ENCODE data around the gene ZNF544. TPM values are rescaled to one million over a fixed set of nuclear protein-coding genes. Genes with fewer than 3 reads are reported as not detected.
A peak's percentile ranks its signal among the peaks of the same experiment; 100 is the strongest.

The ZNF544 gene
- polyA plus RNA-seq, 4 donors, result 11.9 to 31.9 (median 17.8) TPM

DNA sequence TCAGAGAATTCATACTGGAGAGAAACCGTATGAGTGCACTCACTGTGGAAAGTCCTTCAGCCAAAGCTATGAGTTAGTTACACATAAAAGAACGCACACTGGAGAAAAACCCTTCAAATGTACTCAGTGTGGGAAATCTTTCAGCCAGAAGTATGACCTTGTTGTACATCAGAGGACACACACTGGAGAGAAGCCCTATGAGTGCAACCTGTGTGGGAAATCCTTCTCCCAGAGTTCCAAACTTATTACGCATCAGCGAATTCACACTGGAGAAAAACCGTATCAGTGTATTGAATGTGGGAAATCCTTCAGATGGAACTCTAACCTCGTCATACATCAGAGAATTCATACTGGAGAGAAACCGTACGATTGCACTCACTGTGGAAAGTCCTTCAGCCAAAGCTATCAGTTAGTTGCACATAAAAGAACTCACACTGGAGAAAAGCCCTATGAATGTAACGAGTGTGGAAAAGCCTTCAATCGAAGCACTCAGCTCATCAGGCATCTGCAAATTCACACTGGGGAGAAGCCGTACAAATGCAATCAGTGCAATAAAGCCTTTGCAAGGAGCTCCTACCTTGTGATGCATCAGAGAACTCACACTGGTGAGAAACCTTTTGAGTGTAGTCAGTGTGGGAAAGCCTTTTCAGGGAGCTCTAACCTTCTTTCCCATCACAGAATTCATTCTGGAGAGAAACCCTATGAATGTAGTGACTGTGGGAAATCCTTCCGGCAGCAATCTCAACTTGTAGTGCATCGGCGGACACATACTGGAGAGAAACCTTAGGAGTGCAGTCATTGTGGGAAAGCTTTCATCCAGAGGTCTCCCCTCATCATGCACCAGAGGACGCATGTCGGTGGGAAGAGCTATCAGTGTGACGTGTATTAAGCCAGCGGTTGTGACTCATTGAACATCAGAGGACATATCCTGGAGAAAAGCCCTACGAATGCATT lies 33.5 kb downstream of the ZNF544 start:
- Histone ChIP-seq H3K4me1 (ENCODE audit: control insufficient read depth in 3 of 3, insufficient read depth in 2 of 3, low read depth in 1 of 3, low read length in 2 of 3) (no peaks in the 10 kb centered on the region), H3K36me3 (ENCODE audit: control insufficient read depth in 3 of 3, insufficient read depth in 2 of 3, low read depth in 1 of 3, low read length in 3 of 3) (peaks cover 15 to 59% (median 36%) of the 10 kb centered on the region in 3 donors), H3K4me3 (ENCODE audit: low read depth in 1 of 3, low read length in 3 of 3) (no peak overlapping the region), H3K27ac (ENCODE audit: low read depth in 1 of 3, low read length in 2 of 3) (no peak overlapping the region), H3K9me3 (ENCODE audit: control insufficient read depth in 2 of 2, insufficient read depth in 1 of 2, low read depth in 1 of 2, low read length in 1 of 2) (peaks cover 28 to 100% of the 10 kb centered on the region in 2 donors), H3K27me3 (ENCODE audit: control insufficient read depth in 3 of 3, insufficient read depth in 3 of 3, low read length in 3 of 3) (no peaks in the 10 kb centered on the region)
- 96 to 98% (median 98%) methylated on average over 19 of the region's 19 CpGs for WGBS, 3 donors
- DNase-seq, result no peak
- no peak for FAIRE-seq

DNA sequence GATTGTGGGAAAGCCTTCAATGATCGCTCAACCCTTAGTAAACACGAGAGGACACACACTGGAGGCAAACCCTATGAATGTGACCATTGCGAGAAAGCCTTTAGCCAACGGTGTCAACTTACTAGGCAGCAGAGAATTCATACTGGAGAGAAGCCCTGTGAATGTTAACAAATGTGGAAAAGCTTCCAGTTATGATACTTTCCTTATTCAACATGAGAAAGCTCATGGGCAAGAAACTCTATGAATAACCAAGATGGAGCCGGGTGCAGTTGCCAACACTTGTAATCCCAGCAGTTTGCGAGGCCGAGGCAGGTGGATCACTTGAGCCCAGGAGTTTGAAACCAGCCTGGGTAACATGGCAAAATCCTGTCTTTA lies 34.2 kb downstream of the ZNF544 start:
- DNase-seq, result no peak
- Histone ChIP-seq H3K9me3 (ENCODE audit: control insufficient read depth in 2 of 2, insufficient read depth in 1 of 2, low read depth in 1 of 2, low read length in 1 of 2) (peaks cover 22 to 100% of the 10 kb centered on the region in 2 donors), H3K27me3 (ENCODE audit: control insufficient read depth in 3 of 3, insufficient read depth in 3 of 3, low read length in 3 of 3) (no peaks in the 10 kb centered on the region), H3K36me3 (ENCODE audit: control insufficient read depth in 3 of 3, insufficient read depth in 2 of 3, low read depth in 1 of 3, low read length in 3 of 3) (peaks cover 15 to 53% (median 31%) of the 10 kb centered on the region in 3 donors), H3K4me1 (ENCODE audit: control insufficient read depth in 3 of 3, insufficient read depth in 2 of 3, low read depth in 1 of 3, low read length in 2 of 3) (no peaks in the 10 kb centered on the region), H3K27ac (ENCODE audit: low read depth in 1 of 3, low read length in 2 of 3) (no peak overlapping the region), H3K4me3 (ENCODE audit: low read depth in 1 of 3, low read length in 3 of 3) (no peak overlapping the region)
- 96 to 98% (median 98%) methylated on average over 7 of the region's 7 CpGs for WGBS, 3 donors
- no peak for FAIRE-seq

DNA sequence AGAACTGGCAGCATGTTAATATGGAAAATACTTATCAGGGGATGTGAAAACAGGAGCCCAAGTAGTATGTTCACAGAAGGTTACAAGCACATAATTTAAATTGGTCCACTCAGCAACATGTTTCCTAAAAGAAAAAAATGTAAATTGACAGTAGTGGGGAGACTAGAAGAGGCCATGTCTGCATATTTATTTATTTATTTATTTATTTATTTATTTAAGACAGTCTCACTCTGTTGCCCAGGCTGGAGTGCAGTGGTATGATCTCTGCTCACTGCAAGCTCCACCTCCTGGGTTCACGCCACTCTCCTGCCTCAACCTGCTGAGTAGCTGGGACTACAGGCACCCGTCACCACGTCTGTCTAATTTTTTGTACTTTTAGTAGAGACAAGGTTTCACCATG lies 36.4 kb downstream of the ZNF544 start:
- Histone ChIP-seq H3K36me3 (ENCODE audit: control insufficient read depth in 3 of 3, insufficient read depth in 2 of 3, low read depth in 1 of 3, low read length in 3 of 3) (peaks cover 8 to 36% (median 19%) of the 10 kb centered on the region in 3 donors), H3K9me3 (ENCODE audit: control insufficient read depth in 2 of 2, insufficient read depth in 1 of 2, low read depth in 1 of 2, low read length in 1 of 2) (peaks cover 18 to 96% of the 10 kb centered on the region in 2 donors), H3K4me1 (ENCODE audit: control insufficient read depth in 3 of 3, insufficient read depth in 2 of 3, low read depth in 1 of 3, low read length in 2 of 3) (no peaks in the 10 kb centered on the region), H3K4me3 (ENCODE audit: low read depth in 1 of 3, low read length in 3 of 3) (no peak overlapping the region), H3K27me3 (ENCODE audit: control insufficient read depth in 3 of 3, insufficient read depth in 3 of 3, low read length in 3 of 3) (no peaks in the 10 kb centered on the region), H3K27ac (ENCODE audit: low read depth in 1 of 3, low read length in 2 of 3) (no peak overlapping the region)
- DNase-seq (no peak), FAIRE-seq (no peak)
- WGBS, 3 donors, result 96 to 99% (median 98%) methylated on average over 3 of the region's 3 CpGs

DNA sequence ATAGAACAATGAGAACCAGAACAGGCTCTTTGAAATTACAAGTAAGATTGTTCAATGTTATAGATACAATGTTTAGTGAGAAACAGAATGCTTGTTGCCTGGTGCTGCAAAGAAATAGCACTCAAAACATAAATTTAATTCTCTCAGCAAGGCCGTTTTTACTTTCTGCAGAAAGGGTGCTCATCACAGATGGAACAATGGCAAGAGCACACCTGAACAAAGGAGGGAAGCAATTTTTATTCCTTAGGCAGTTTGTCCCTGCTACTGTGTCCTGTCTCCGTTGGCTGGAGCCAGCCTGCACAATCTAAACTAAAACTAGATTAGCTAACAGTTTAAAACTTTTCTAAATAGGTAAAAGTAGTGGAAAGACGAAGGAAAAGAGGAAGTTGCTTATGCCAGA lies 39.6 kb downstream of the ZNF544 start:
- DNase-seq, result no peak
- Histone ChIP-seq H3K9me3 (ENCODE audit: control insufficient read depth in 2 of 2, insufficient read depth in 1 of 2, low read depth in 1 of 2, low read length in 1 of 2) (peaks cover 15 to 93% of the 10 kb centered on the region in 2 donors), H3K4me1 (ENCODE audit: control insufficient read depth in 3 of 3, insufficient read depth in 2 of 3, low read depth in 1 of 3, low read length in 2 of 3) (no peaks in the 10 kb centered on the region), H3K4me3 (ENCODE audit: low read depth in 1 of 3, low read length in 3 of 3) (no peak overlapping the region), H3K36me3 (ENCODE audit: control insufficient read depth in 3 of 3, insufficient read depth in 2 of 3, low read depth in 1 of 3, low read length in 3 of 3) (peaks cover 3 to 36% (median 9%) of the 10 kb centered on the region in 3 donors), H3K27me3 (ENCODE audit: control insufficient read depth in 3 of 3, insufficient read depth in 3 of 3, low read length in 3 of 3) (no peaks in the 10 kb centered on the region), H3K27ac (ENCODE audit: low read depth in 1 of 3, low read length in 2 of 3) (no peak overlapping the region)
- 91 to 98% (median 91%) methylated on average over 3 of the region's 3 CpGs for WGBS, 3 donors
- no peak for FAIRE-seq

DNA sequence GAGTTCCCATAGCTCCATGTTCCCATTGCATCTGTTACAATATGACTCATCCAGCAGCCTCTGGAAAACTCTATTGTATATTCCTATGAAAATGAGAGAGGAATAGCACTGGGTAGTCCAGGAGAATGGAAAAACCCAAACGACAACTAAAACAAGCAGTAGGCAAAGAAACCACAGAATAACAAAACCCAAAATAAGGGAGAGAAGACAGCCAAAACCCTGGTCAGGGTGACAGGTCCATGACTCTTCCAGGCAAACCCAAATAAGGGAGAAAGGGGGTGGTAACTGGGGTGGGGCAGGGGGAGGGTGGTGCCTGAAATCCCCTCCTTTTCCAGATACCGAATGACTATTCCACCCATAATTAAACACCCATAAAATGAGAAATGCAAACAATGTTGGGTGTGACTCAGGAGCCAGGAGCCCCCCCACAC lies 46.1 kb downstream of the ZNF544 start:
- peaks cover 3 to 34% (median 4%) of the 10 kb centered on the region in 3 donors for H3K36me3 ChIP-seq (ENCODE audit: control insufficient read depth in 3 of 3, insufficient read depth in 2 of 3, low read depth in 1 of 3, low read length in 3 of 3)
- no peak overlapping the region for H3K27ac ChIP-seq (ENCODE audit: low read depth in 1 of 3, low read length in 2 of 3)
- DNase-seq, result peak in 1 of 2 donors; percentile 6
- no peaks in the 10 kb centered on the region for H3K27me3 ChIP-seq (ENCODE audit: control insufficient read depth in 3 of 3, insufficient read depth in 3 of 3, low read length in 3 of 3)
- peaks cover 6 to 67% of the 10 kb centered on the region in 2 donors for H3K9me3 ChIP-seq (ENCODE audit: control insufficient read depth in 2 of 2, insufficient read depth in 1 of 2, low read depth in 1 of 2, low read length in 1 of 2)
- 60 to 81% (median 67%) methylated on average over 2 of the region's 2 CpGs for WGBS, 3 donors
- no peak for FAIRE-seq
- no peak overlapping the region for H3K4me3 ChIP-seq (ENCODE audit: low read depth in 1 of 3, low read length in 3 of 3)
- H3K4me1 ChIP-seq (ENCODE audit: control insufficient read depth in 3 of 3, insufficient read depth in 2 of 3, low read depth in 1 of 3, low read length in 2 of 3), result peaks cover 0 to 4% (median 0%) of the 10 kb centered on the region in 3 donors

DNA sequence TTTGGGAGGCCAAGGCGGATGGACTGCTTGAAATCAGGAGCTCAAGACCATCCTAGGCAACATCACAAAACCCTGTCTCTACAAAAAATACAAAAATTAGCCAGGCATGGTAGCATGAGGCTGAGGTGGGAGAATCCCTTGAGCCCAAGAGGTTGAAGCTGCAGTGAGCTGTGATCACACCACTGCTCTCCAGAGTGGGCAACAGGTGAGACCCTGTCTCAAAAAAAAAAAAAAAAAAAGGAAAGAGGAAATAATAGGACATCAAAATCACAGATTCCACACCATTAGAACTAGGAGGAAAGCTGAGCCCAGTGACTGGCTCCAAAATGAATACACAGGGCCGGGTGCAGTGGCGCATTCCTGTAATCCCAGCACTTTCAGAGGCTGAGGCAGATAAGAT lies 46.9 kb downstream of the ZNF544 start:
- Histone ChIP-seq H3K27ac (ENCODE audit: low read depth in 1 of 3, low read length in 2 of 3) (no peak overlapping the region), H3K4me1 (ENCODE audit: control insufficient read depth in 3 of 3, insufficient read depth in 2 of 3, low read depth in 1 of 3, low read length in 2 of 3) (peaks cover 0 to 9% (median 0%) of the 10 kb centered on the region in 3 donors), H3K27me3 (ENCODE audit: control insufficient read depth in 3 of 3, insufficient read depth in 3 of 3, low read length in 3 of 3) (no peaks in the 10 kb centered on the region), H3K9me3 (ENCODE audit: control insufficient read depth in 2 of 2, insufficient read depth in 1 of 2, low read depth in 1 of 2, low read length in 1 of 2) (peaks cover 3 to 60% of the 10 kb centered on the region in 2 donors), H3K4me3 (ENCODE audit: low read depth in 1 of 3, low read length in 3 of 3) (no peak overlapping the region), H3K36me3 (ENCODE audit: control insufficient read depth in 3 of 3, insufficient read depth in 2 of 3, low read depth in 1 of 3, low read length in 3 of 3) (peaks cover 0 to 34% (median 4%) of the 10 kb centered on the region in 3 donors)
- no peak for DNase-seq
- no peak for FAIRE-seq
- 95 to 96% (median 96%) methylated on average over 3 of the region's 3 CpGs for WGBS, 3 donors

DNA sequence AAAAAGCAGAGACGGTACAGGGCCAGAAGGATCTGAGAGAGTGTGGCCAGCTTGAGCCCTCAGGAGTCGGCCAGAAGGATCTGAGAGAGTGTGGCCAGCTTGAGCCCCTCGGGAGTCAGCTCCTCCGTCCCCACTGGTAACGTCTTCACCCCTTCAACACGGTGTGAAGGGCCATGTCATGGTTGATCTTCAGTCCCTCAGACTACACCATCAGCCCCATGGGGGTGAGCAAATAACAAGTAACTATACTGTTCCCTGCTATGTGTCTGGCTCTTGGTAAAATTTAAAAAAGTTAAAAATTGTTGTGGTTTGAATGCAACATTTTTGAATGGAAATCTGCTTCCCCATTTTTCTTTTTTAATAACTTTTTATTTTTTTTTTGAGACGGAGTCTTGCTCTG lies 48.5 kb downstream of the ZNF544 start:
- FAIRE-seq, result no peak
- Histone ChIP-seq H3K27me3 (ENCODE audit: control insufficient read depth in 3 of 3, insufficient read depth in 3 of 3, low read length in 3 of 3) (no peaks in the 10 kb centered on the region), H3K36me3 (ENCODE audit: control insufficient read depth in 3 of 3, insufficient read depth in 2 of 3, low read depth in 1 of 3, low read length in 3 of 3) (peaks cover 0 to 31% (median 1%) of the 10 kb centered on the region in 3 donors), H3K27ac (ENCODE audit: low read depth in 1 of 3, low read length in 2 of 3) (no peak overlapping the region), H3K9me3 (ENCODE audit: control insufficient read depth in 2 of 2, insufficient read depth in 1 of 2, low read depth in 1 of 2, low read length in 1 of 2) (peaks cover under 1 to 44% of the 10 kb centered on the region in 2 donors), H3K4me1 (ENCODE audit: control insufficient read depth in 3 of 3, insufficient read depth in 2 of 3, low read depth in 1 of 3, low read length in 2 of 3) (peaks cover 0 to 9% (median 0%) of the 10 kb centered on the region in 3 donors), H3K4me3 (ENCODE audit: low read depth in 1 of 3, low read length in 3 of 3) (no peak overlapping the region)
- WGBS, 3 donors, result 91 to 98% (median 97%) methylated on average over 7 of the region's 7 CpGs
- no peak for DNase-seq

DNA sequence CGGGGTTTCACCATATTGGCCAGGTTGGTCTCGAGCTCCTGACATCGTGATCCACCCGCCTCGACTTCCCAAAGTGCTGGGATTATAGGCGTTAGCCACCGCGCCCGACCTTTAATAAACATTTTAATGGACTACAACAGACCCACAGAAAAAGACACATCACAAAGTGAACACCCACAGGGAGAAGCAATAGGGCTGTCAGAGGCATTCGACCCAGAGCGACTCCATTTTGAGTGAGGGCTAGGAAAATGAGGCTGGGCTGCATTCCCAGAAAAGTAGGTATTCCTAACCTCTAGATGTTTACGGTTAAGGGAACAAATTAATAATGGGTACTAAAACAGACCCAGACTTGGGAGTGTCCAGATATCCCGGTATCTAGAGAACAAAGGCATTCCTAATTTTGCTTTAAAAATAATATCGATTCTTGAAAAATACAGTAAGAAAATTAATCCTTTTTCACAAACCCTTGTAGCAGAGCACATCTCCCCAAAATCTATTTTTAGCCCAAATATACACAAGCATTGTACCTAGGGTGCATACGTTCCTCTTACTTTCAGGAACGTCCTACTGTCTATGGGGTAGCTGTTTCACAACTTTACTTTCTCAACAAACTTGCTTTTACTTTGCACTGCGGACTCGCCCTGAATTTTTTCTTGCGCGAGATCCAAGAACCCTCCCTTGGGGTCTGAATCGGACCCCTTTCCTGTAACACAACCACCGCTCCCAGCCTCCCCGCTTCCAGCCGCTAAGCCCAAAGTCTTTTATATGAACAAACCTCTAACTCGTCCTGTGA lies 49.2 kb downstream of the ZNF544 start:
- peak overlapping the region; percentile 46 to 100 (median 87) for H3K4me3 ChIP-seq (ENCODE audit: low read depth in 1 of 3, low read length in 3 of 3)
- no peaks in the 10 kb centered on the region for H3K27me3 ChIP-seq (ENCODE audit: control insufficient read depth in 3 of 3, insufficient read depth in 3 of 3, low read length in 3 of 3)
- peak overlapping the region in 2 of 3 donors; percentile 86 to 92 for H3K27ac ChIP-seq (ENCODE audit: low read depth in 1 of 3, low read length in 2 of 3)
- whole genome bisulfite sequencing, 3 donors, result 39 to 46% (median 44%) methylated on average over 25 of the region's 25 CpGs
- DNase-seq (no peak), FAIRE-seq (no peak)
- H3K9me3 ChIP-seq (ENCODE audit: control insufficient read depth in 2 of 2, insufficient read depth in 1 of 2, low read depth in 1 of 2, low read length in 1 of 2), result peaks cover 0 to 38% of the 10 kb centered on the region in 2 donors
- H3K4me1 ChIP-seq (ENCODE audit: control insufficient read depth in 3 of 3, insufficient read depth in 2 of 3, low read depth in 1 of 3, low read length in 2 of 3), result peaks cover 0 to 9% (median 0%) of the 10 kb centered on the region in 3 donors
- H3K36me3 ChIP-seq (ENCODE audit: control insufficient read depth in 3 of 3, insufficient read depth in 2 of 3, low read depth in 1 of 3, low read length in 3 of 3), result peaks cover 0 to 30% (median 1%) of the 10 kb centered on the region in 3 donors
